Activated CD8-positive, alpha-beta T cell treated with anti-CD3 and anti-CD28 coated beads for 36 hours (primary cell): ENCODE data around the gene AP2A2. TPM values are rescaled to one million over a fixed set of nuclear protein-coding genes. Genes with fewer than 3 reads are reported as not detected.

Experiments used
- ATAC-seq: fragments of 200-7000 bp; cut with Tn5 transposase; one replicate; pipeline ENCODE4 v1.10.0; 2021; ENCODE audit warnings: mild to moderate bottlenecking, moderate library complexity
- CTCF ChIA-PET: fragments of 350-600 bp; sonication (Branson Sonifier 250); formaldehyde crosslinking; loops from one replicate; lab custom pipeline; 2021; ENCODE audit warnings: antibody characterized with exemption; lab: Charles Lee
- POLR2A ChIA-PET: fragments of 350-600 bp; sonication (Branson Sonifier 250); formaldehyde crosslinking; loops from one replicate; lab custom pipeline; 2021; ENCODE audit warnings: antibody characterized with exemption; lab: Charles Lee
- DNase-seq: peaks from one replicate; pipeline ENCODE4 v3.0.0-alpha.2; 2020
- H3K27ac Mint-ChIP-seq: one replicate; pipeline ENCODE4 v1.8.0; 2021; ENCODE audit warnings: mild to moderate bottlenecking, mixed read lengths
- H3K27me3 Mint-ChIP-seq: one replicate; pipeline ENCODE4 v1.8.0; 2021; ENCODE audit warnings: mixed read lengths
- H3K36me3 Mint-ChIP-seq: one replicate; pipeline ENCODE4 v1.8.0; 2021; ENCODE audit warnings: low read depth, mixed read lengths
- H3K4me1 Mint-ChIP-seq: one replicate; pipeline ENCODE4 v1.8.0; 2021; ENCODE audit warnings: low read depth, mixed read lengths
- H3K4me3 Mint-ChIP-seq: one replicate; pipeline ENCODE4 v1.8.0; 2021; ENCODE audit warnings: mild to moderate bottlenecking, moderate library complexity, mixed read lengths
- H3K9me3 Mint-ChIP-seq: one replicate; pipeline ENCODE4 v1.8.0; 2021; ENCODE audit warnings: mixed read lengths
- intact Hi-C: fragments of 100-400 bp; cut with micrococcal nuclease; formaldehyde crosslinking; loops from one replicate; pipeline ENCODE4 v1.10.0; 2022
- total RNA-seq, 2 experiments: library from RNA; stranded (reverse); gene quantifications; one replicate each; pipeline ENCODE4 v1.2.3, GENCODE V29; 2021
- TF ChIP-seq, protein P1 (sequence below): fragments of 200-600 bp; IDR thresholded peaks from one replicate; pipeline ENCODE4 v1.8.0; 2022; ENCODE audit warnings: antibody characterized with exemption, mild to moderate bottlenecking

The AP2A2 gene
- total RNA-seq, 2 experiments from 2014 or later = 34.0 to 34.6 TPM

DNA sequence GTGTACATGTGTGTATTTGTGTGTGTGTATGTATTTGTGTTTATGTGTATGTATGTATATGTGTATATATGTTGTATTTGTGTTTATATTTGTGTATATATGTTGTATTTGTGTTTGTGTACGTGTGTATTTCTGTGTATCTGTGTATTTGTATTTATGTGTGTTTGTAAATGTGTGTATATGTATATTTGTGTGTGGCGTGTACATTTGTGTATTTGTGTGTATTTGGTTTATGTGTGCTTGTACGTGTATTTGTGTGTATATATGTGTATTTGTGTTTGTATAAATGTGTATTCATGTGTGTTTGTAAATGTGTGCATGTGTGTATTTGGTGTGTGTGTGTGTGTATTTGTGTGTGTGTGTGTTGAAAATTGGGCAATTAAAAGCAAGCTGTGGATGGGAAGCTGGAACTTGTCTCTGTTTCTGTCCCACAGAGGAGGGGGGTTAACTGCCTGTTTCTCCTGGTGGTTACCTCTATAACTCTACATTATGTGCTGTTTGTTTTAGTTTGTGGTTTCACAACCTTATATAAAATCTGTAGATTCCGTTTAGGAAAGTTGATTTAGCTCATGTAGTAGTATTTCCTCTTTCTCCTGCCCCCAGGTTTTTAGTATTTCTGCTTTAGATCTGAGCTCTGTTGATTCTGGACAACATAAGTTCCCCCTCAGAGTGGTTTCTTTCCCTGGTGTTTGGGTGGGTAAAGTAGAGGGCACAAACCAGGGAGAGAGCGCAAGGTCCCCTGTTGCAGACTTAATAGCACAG is 28.9 kb downstream of the AP2A2 start:
- no peak for DNase-seq
- TF ChIP-seq, protein P1, sequence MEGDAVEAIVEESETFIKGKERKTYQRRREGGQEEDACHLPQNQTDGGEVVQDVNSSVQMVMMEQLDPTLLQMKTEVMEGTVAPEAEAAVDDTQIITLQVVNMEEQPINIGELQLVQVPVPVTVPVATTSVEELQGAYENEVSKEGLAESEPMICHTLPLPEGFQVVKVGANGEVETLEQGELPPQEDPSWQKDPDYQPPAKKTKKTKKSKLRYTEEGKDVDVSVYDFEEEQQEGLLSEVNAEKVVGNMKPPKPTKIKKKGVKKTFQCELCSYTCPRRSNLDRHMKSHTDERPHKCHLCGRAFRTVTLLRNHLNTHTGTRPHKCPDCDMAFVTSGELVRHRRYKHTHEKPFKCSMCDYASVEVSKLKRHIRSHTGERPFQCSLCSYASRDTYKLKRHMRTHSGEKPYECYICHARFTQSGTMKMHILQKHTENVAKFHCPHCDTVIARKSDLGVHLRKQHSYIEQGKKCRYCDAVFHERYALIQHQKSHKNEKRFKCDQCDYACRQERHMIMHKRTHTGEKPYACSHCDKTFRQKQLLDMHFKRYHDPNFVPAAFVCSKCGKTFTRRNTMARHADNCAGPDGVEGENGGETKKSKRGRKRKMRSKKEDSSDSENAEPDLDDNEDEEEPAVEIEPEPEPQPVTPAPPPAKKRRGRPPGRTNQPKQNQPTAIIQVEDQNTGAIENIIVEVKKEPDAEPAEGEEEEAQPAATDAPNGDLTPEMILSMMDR = no peak
- ChIA-PET POLR2A (no interaction called here), CTCF (interaction anchor here (1.2 kb wide), 1 partner anchor 106 kb away, joined by 5 read pairs; no protein-coding TSS in a partner anchor)
- peaks cover 20% of the 10 kb centered on the region for H3K4me1 Mint-ChIP-seq
- H3K36me3 Mint-ChIP-seq = peaks cover 8% of the 10 kb centered on the region
- H3K27me3 Mint-ChIP-seq = no peaks in the 10 kb centered on the region
- intact Hi-C loops = no loop called here
- ATAC-seq = no peak
- no peak overlapping the region for H3K4me3 Mint-ChIP-seq
- H3K9me3 Mint-ChIP-seq = peaks cover 3% of the 10 kb centered on the region
- peak overlapping the region; percentile 26 for H3K27ac Mint-ChIP-seq

GRCh38 chr11:955154-956063 is 29.7 kb downstream of the AP2A2 start:
- Mint-ChIP-seq H3K36me3 (peaks cover under 1% of the 10 kb centered on the region), H3K9me3 (no peaks in the 10 kb centered on the region), H3K4me1 (peaks cover 20% of the 10 kb centered on the region), H3K4me3 (no peak overlapping the region), H3K27ac (peak overlapping the region; percentile 26), H3K27me3 (no peaks in the 10 kb centered on the region)
- ATAC-seq (no peak), DNase-seq (no peak)
- ChIA-PET POLR2A (no interaction called here), CTCF (interaction anchor here (1.2 kb wide), 1 partner anchor 107 kb away, joined by 5 read pairs; no protein-coding TSS in a partner anchor)
- intact Hi-C loops = no loop called here
- TF ChIP-seq, protein P1 = no peak

DNA sequence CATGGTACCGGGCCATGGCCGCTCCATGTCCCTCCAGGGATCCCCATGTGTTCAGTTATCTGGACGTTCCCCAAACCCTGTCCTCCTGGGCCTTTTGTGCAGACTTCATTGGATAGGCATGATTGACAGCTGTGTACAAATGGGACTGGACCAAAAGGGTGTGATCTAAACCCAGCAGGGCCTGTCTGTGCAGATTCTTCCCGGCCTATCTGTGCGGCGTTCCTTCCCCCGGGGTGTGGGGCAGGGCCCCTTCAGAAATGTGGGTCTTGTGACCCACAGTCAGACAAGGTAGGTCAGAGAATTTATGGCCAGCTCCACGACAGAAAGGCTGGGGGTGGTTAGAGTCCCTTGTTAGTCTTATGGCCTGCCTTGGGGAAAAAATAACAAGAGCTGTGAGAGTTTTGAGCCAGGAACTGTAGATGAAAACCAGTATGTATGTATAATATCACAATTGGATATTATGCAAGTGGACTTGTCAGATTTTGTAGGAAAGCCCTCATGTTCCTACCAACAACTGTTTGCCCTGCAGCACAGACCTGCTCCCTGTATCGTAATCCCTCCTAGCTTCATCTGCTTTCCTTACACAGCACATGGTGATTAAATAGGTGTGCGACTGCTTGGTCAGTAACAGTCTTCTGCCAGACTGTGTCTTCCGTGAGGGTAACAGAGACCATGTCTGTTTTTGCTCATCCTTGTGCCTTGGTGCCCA is 31.7 kb downstream of the AP2A2 start:
- ChIA-PET CTCF (no interaction called here), POLR2A (interaction anchor here (0.9 kb wide), 1 partner anchor 11 kb away, joined by 3 read pairs; no protein-coding TSS in a partner anchor)
- TF ChIP-seq, protein P1 = no peak
- no peak for ATAC-seq
- H3K4me1 Mint-ChIP-seq = peaks cover 16% of the 10 kb centered on the region
- no peak for DNase-seq
- no peak overlapping the region for H3K27ac Mint-ChIP-seq
- no peaks in the 10 kb centered on the region for H3K27me3 Mint-ChIP-seq
- H3K4me3 Mint-ChIP-seq = no peak overlapping the region
- no peaks in the 10 kb centered on the region for H3K9me3 Mint-ChIP-seq
- H3K36me3 Mint-ChIP-seq = peaks cover 3% of the 10 kb centered on the region
- intact Hi-C loops = no loop called here

- TF ChIP-seq, protein P1 = no peak
- Mint-ChIP-seq H3K9me3 (no peaks in the 10 kb centered on the region), H3K27me3 (no peaks in the 10 kb centered on the region), H3K4me3 (no peak overlapping the region), H3K4me1 (peaks cover 14% of the 10 kb centered on the region), H3K27ac (no peak overlapping the region), H3K36me3 (peaks cover 5% of the 10 kb centered on the region)
- POLR2A ChIA-PET = interaction anchor here (0.9 kb wide), 1 partner anchor 12 kb away, joined by 3 read pairs; no protein-coding TSS in a partner anchor
- ATAC-seq (no peak), DNase-seq (no peak)
- CTCF ChIA-PET = no interaction called here
- intact Hi-C loops = no loop called here
Measured at GRCh38 chr11:958101-958500, 32.4 kb downstream of the AP2A2 start.
